HEK293 (cell line): ENCODE data around the gene MMP15.
"Not testable (repeated sequence)": the region's sequence is repeated elsewhere in the genome, so short reads cannot be mapped to it uniquely, and the experiment has no call there.

Experiments used
- CTCF ChIA-PET: fragments of 350-600 bp; formaldehyde crosslinking; extraction: SDS; loops from one replicate; lab custom pipeline; 2021; ENCODE audit warnings: antibody characterized with exemption; lab: Yijun Ruan, JAX
- POLR2A ChIA-PET: fragments of 300-600 bp; formaldehyde crosslinking; extraction: SDS; loops from one replicate; lab custom pipeline; 2020; ENCODE audit warnings: antibody characterized with exemption, inconsistent platforms; lab: Yijun Ruan, JAX
- H3K27ac ChIP-seq: fragments of 200-500 bp; sonication (Bioruptor generic); 2 replicates; pipeline ENCODE4 v1.5.1; 2014; ENCODE audit warnings: low read depth, low read length, control low read depth, inconsistent platforms; ENCODE audit errors: extremely low read depth
- H3K36me3 ChIP-seq, 2 experiments: fragments of 200-500 bp in 1 of 2; sonication (Bioruptor generic) in 1 of 2; 1 replicate in 1 of 2; 2 replicates in 1 of 2; pipeline ENCODE4 v1.5.1; 2014 to 2017; ENCODE audit warnings: inconsistent platforms in 2 of 2, low read length in 2 of 2; ENCODE audit not compliant: control insufficient read depth in 2 of 2, insufficient read depth in 1 of 2
- H3K4me1 ChIP-seq: fragments of 200-500 bp; sonication (Bioruptor generic); 2 replicates; pipeline ENCODE4 v1.5.1; 2014; ENCODE audit warnings: mild to moderate bottlenecking, low read length, inconsistent platforms; ENCODE audit not compliant: control insufficient read depth, insufficient read depth
- H3K4me3 ChIP-seq: 2 replicates; pipeline ENCODE4 v1.5.1; 2011; ENCODE audit warnings: low read depth, mild to moderate bottlenecking, control low read depth, low read length, moderate library complexity
- H3K9me3 ChIP-seq: fragments of 200-500 bp; sonication (Bioruptor generic); 2 replicates; pipeline ENCODE4 v1.5.1; 2014; ENCODE audit warnings: low read depth, low read length, inconsistent platforms; ENCODE audit not compliant: control insufficient read depth, insufficient read depth
- REST ChIP-seq: fragments of 450-650 bp; formaldehyde crosslinking; IDR thresholded peaks from 2 replicates; pipeline ENCODE4 v1.5.1; 2016; ENCODE audit warnings: missing biosample characterization, missing genetic modification characterization
- ZBTB11 ChIP-seq: fragments of 450-650 bp; formaldehyde crosslinking; conservative IDR thresholded peaks from 2 replicates; pipeline ENCODE4 v1.5.1; 2016; ENCODE audit warnings: low read depth, missing biosample characterization, missing genetic modification characterization
- ZBTB8A ChIP-seq: fragments of 450-650 bp; formaldehyde crosslinking; IDR thresholded peaks from 2 replicates; pipeline ENCODE4 v1.5.1; 2016; ENCODE audit warnings: missing biosample characterization, missing genetic modification characterization
- ZNF138 ChIP-seq: fragments of 450-650 bp; formaldehyde crosslinking; IDR thresholded peaks from 2 replicates; pipeline ENCODE4 v1.5.1; 2016; ENCODE audit warnings: missing biosample characterization, missing genetic modification characterization, borderline replicate concordance
- ZNF140 ChIP-seq: fragments of 450-650 bp; formaldehyde crosslinking; IDR thresholded peaks from 2 replicates; pipeline ENCODE4 v1.5.1; 2016; ENCODE audit warnings: missing biosample characterization, missing genetic modification characterization
- ZNF202 ChIP-seq: fragments of 450-650 bp; formaldehyde crosslinking; IDR thresholded peaks from 2 replicates; pipeline ENCODE4 v1.5.1; 2016; ENCODE audit warnings: missing biosample characterization, missing genetic modification characterization, borderline replicate concordance
- ZNF394 ChIP-seq: fragments of 450-650 bp; formaldehyde crosslinking; IDR thresholded peaks from 2 replicates; pipeline ENCODE4 v1.5.1; 2016; ENCODE audit warnings: missing biosample characterization, missing genetic modification characterization, mild to moderate bottlenecking, moderate library complexity, borderline replicate concordance
- ZNF404 ChIP-seq: fragments of 450-650 bp; formaldehyde crosslinking; IDR thresholded peaks from 2 replicates; pipeline ENCODE4 v1.5.1; 2017; ENCODE audit warnings: missing biosample characterization, missing genetic modification characterization
- ZNF426 ChIP-seq: fragments of 450-650 bp; formaldehyde crosslinking; IDR thresholded peaks from 2 replicates; pipeline ENCODE4 v1.5.1; 2017; ENCODE audit warnings: missing biosample characterization, missing genetic modification characterization, mild to moderate bottlenecking, inconsistent platforms, moderate library complexity
- ZNF510 ChIP-seq: fragments of 450-650 bp; formaldehyde crosslinking; IDR thresholded peaks from 2 replicates; pipeline ENCODE4 v1.5.1; 2018; ENCODE audit warnings: mild to moderate bottlenecking, missing genetic modification characterization, missing biosample characterization; ENCODE audit not compliant: insufficient replicate concordance
- ZNF518A ChIP-seq: fragments of 450-650 bp; formaldehyde crosslinking; conservative IDR thresholded peaks from 2 replicates; pipeline ENCODE4 v1.5.1; 2016; ENCODE audit warnings: low read depth, missing biosample characterization, missing genetic modification characterization
- ZNF555 ChIP-seq: fragments of 450-650 bp; formaldehyde crosslinking; conservative IDR thresholded peaks from 2 replicates; pipeline ENCODE4 v1.5.1; 2017; ENCODE audit warnings: missing biosample characterization, mild to moderate bottlenecking, missing genetic modification characterization, inconsistent platforms
- ZNF558 ChIP-seq: fragments of 450-650 bp; formaldehyde crosslinking; IDR thresholded peaks from 2 replicates; pipeline ENCODE4 v1.5.1; 2016; ENCODE audit warnings: missing biosample characterization, missing genetic modification characterization
- ZNF560 ChIP-seq: fragments of 450-650 bp; formaldehyde crosslinking; IDR thresholded peaks from 2 replicates; pipeline ENCODE4 v1.5.1; 2017; ENCODE audit warnings: missing biosample characterization, missing genetic modification characterization, borderline replicate concordance
- ZNF623 ChIP-seq: fragments of 450-650 bp; formaldehyde crosslinking; IDR thresholded peaks from 2 replicates; pipeline ENCODE4 v1.5.1; 2016; ENCODE audit warnings: missing biosample characterization, missing genetic modification characterization
- ZNF654 ChIP-seq: fragments of 450-650 bp; formaldehyde crosslinking; IDR thresholded peaks from 2 replicates; pipeline ENCODE4 v1.5.1; 2016; ENCODE audit warnings: low read depth, missing biosample characterization, missing genetic modification characterization
- ZNF664 ChIP-seq: fragments of 450-650 bp; formaldehyde crosslinking; IDR thresholded peaks from 2 replicates; pipeline ENCODE4 v1.5.1; 2016; ENCODE audit warnings: missing biosample characterization, missing genetic modification characterization
- ZXDB ChIP-seq: fragments of 450-650 bp; formaldehyde crosslinking; IDR thresholded peaks from 2 replicates; pipeline ENCODE4 v1.5.1; 2016; ENCODE audit warnings: missing biosample characterization, missing genetic modification characterization

MMP15 gene

GRCh38 chr16:58073086-58073485 lies 47.5 kb downstream of the MMP15 start:
- CTCF ChIA-PET, POLR2A ChIA-PET, H3K4me1 ChIP-seq: not testable (repeated sequence)

More at GRCh38 chr16:58073086-58073485, 47.5 kb downstream of the MMP15 start:
- not testable (repeated sequence) for H3K9me3 ChIP-seq, H3K27ac ChIP-seq, H3K36me3 ChIP-seq, H3K4me3 ChIP-seq
- TF ChIP-seq ZBTB11 (tag by site-specific recombination): peak; percentile 75
- TF ChIP-seq REST (tag by site-specific recombination): peak; percentile 65
- TF ChIP-seq ZNF140 (tag by site-specific recombination): peak; percentile 74; the same call in 1 of the 2 replicates
- TF ChIP-seq ZNF510 (tag by site-specific recombination): peak; percentile 65
- 0 out of 2 replicates have a peak, but pooled peaks have one; percentile 44 for TF ChIP-seq ZNF202 (tag by site-specific recombination)
- TF ChIP-seq ZNF138 (tag by site-specific recombination): 0 out of 2 replicates have a peak, but pooled peaks have one; percentile 41
- 0 out of 2 replicates have a peak, but pooled peaks have one; percentile 42 for TF ChIP-seq ZNF560 (tag by site-specific recombination)
- peak; percentile 91 for TF ChIP-seq ZNF394
- TF ChIP-seq ZXDB: peak; percentile 56; the same call in 1 of the 2 replicates
- peak; percentile 40 for TF ChIP-seq ZBTB8A
- peak; percentile 69 for TF ChIP-seq ZNF426 (tag by site-specific recombination)
- peak; percentile 75 for TF ChIP-seq ZNF623 (tag by site-specific recombination)
- peak; percentile 82 for TF ChIP-seq ZNF555 (tag by site-specific recombination)
- TF ChIP-seq ZNF664: peak; percentile 55; the same call in 1 of the 2 replicates
- TF ChIP-seq ZNF404: 0 out of 2 replicates have a peak, but pooled peaks have one; percentile 49
- TF ChIP-seq ZNF518A (tag by site-specific recombination): peak; percentile 82
- peak; percentile 20; the same call in 1 of the 2 replicates for TF ChIP-seq ZNF654 (tag by site-specific recombination)
- TF ChIP-seq ZNF558: 0 out of 2 replicates have a peak, but pooled peaks have one; percentile 38
